Breast epithelium (tissue), 3 donors: Measurements from ENCODE around the gene TIAM2.

Experiments used
- CTCF ChIP-seq, 3 donors: fragments of 450-650 bp; IDR thresholded peaks; one replicate each; pipeline ENCODE4 v1.5.1; 2016 to 2017; ENCODE audit warnings: antibody characterized with exemption in 3 of 3, mild to moderate bottlenecking in 3 of 3, moderate library complexity in 3 of 3
- POLR2A ChIP-seq: fragments of 450-650 bp; IDR thresholded peaks from one replicate; pipeline ENCODE4 v1.6.1; 2016; ENCODE audit warnings: antibody characterized with exemption, mild to moderate bottlenecking, moderate library complexity
- POLR2AphosphoS5 ChIP-seq, 3 donors: sonication (generic); formaldehyde crosslinking; IDR thresholded peaks; one replicate each; pipeline ENCODE4 v1.6.1; 2017; ENCODE audit warnings: antibody characterized with exemption in 3 of 3

GRCh38 chr6:155045561-155046404, 50.7 kb downstream of the TIAM2 start:
- TF ChIP-seq CTCF (IDR thresholded peaks at IDR 0.05): no peak
- no peak for TF ChIP-seq POLR2AphosphoS5 (IDR thresholded peaks at IDR 0.05)
- no peak for TF ChIP-seq POLR2A
